GM12878 (cell line): ENCODE results near the gene RRP1B. TPM values are rescaled to one million over a fixed set of nuclear protein-coding genes. Genes with fewer than 3 reads are reported as not detected.

ENCODE experiments used
- ATAC-seq: fragments of 200-7000 bp; cut with Tn5 transposase; 3 replicates; pipeline ENCODE4 v1.9.1; 2020; ENCODE audit warnings: mild to moderate bottlenecking, moderate library complexity
- BruUV-seq: library from RNA; stranded (reverse); fragments of 400-500 nt; replicated peaks from 2 replicates; lab custom pipeline; 2021; lab: Mats Ljungman, UMichigan
- CTCF ChIA-PET: fragments of 300-600 bp; sonication (Branson Sonifier 250); formaldehyde crosslinking; extraction: SDS; loops from one replicate; lab custom pipeline; 2021; ENCODE audit warnings: inconsistent platforms; lab: Yijun Ruan, JAX
- POLR2A ChIA-PET: fragments of 350-600 bp; formaldehyde crosslinking; extraction: SDS; loops from one replicate; lab custom pipeline; 2021; ENCODE audit warnings: inconsistent platforms; lab: Charles Lee
- RAD21 ChIA-PET: fragments of 300-600 bp; sonication (Branson Sonifier 250); formaldehyde crosslinking; loops from one replicate; lab custom pipeline; 2023; ENCODE audit warnings: antibody characterized with exemption; ENCODE audit not compliant: unreplicated experiment; lab: Charles Lee
- SMC1A ChIA-PET: fragments of 300-600 bp; sonication (Branson Sonifier 250); formaldehyde crosslinking; loops from one replicate; lab custom pipeline; 2023; ENCODE audit not compliant: unreplicated experiment, uncharacterized antibody; lab: Charles Lee
- DNase-seq: peaks from one replicate; pipeline ENCODE4 v3.0.0-alpha.2; 2011; ENCODE audit warnings: low read depth, low spot score
- FAIRE-seq: peaks from 3 replicates; lab custom pipeline; 2011; peaks lifted over from hg19 to GRCh38; lab: Jason Lieb, UNC
- H2AFZ ChIP-seq: 2 replicates; pipeline ENCODE4 v1.6.0; 2011; ENCODE audit warnings: low read depth, low read length, control low read depth; ENCODE audit not compliant: control insufficient read depth
- H3K27ac ChIP-seq: 2 replicates; pipeline ENCODE4 v1.5.1; 2011; ENCODE audit warnings: control low read depth; ENCODE audit not compliant: control insufficient read depth, insufficient read depth
- H3K27me3 ChIP-seq, 2 experiments: replicated peaks in 1 of 2; 2 replicates each; pipeline versions ENCODE4 v1.6.0 to v1.6.1; 2011; ENCODE audit warnings: low read length in 1 of 2; ENCODE audit not compliant: control insufficient read depth in 2 of 2, insufficient read depth in 2 of 2
- H3K36me3 ChIP-seq, 2 experiments: 2 replicates each; pipeline ENCODE4 v1.5.1; 2011; ENCODE audit warnings: low read length in 1 of 2; ENCODE audit not compliant: control insufficient read depth in 2 of 2, insufficient read depth in 2 of 2
- H3K4me1 ChIP-seq: 2 replicates; pipeline ENCODE4 v1.6.1; 2011; ENCODE audit warnings: mild to moderate bottlenecking, low read length, moderate library complexity, mixed read lengths; ENCODE audit not compliant: control insufficient read depth, insufficient read depth
- H3K4me2 ChIP-seq: 2 replicates; pipeline ENCODE4 v1.6.0; 2011; ENCODE audit warnings: control low read depth; ENCODE audit not compliant: control insufficient read depth, insufficient read depth
- H3K4me3 ChIP-seq: fragments of 200-600 bp; sonication (generic); 2 replicates; pipeline ENCODE4 v1.5.1; 2016
- H3K79me2 ChIP-seq: 2 replicates; pipeline ENCODE4 v1.6.0; 2011; ENCODE audit warnings: low read length; ENCODE audit not compliant: control insufficient read depth, insufficient read depth
- H3K9ac ChIP-seq: 2 replicates; pipeline ENCODE4 v1.8.0; 2011; ENCODE audit warnings: low read length, control low read depth, mixed read lengths; ENCODE audit not compliant: control insufficient read depth, insufficient read depth
- H3K9me3 ChIP-seq: replicated peaks from 3 replicates; pipeline ENCODE4 v1.5.1; 2011; ENCODE audit warnings: mild to moderate bottlenecking, low read length; ENCODE audit not compliant: control insufficient read depth, insufficient read depth
- H4K20me1 ChIP-seq: 2 replicates; pipeline ENCODE4 v1.6.0; 2011; ENCODE audit not compliant: control insufficient read depth, insufficient read depth
- NFYA ChIP-seq: IDR thresholded peaks from 2 replicates; pipeline ENCODE4 v1.6.1; 2011; ENCODE audit warnings: low read depth, mild to moderate bottlenecking, low read length, improper control_type of control experiment, borderline replicate concordance
- SIX5 ChIP-seq: IDR thresholded peaks from 2 replicates; pipeline ENCODE4 v1.6.1; 2011; ENCODE audit warnings: mild to moderate bottlenecking, low read depth, low read length, moderate library complexity; ENCODE audit not compliant: severe bottlenecking
- STAT1 ChIP-seq: fragments of 450-650 bp; conservative IDR thresholded peaks from 2 replicates; pipeline ENCODE4 v1.6.1; 2014; ENCODE audit warnings: antibody characterized with exemption, mild to moderate bottlenecking
- WGBS: methylation state at CpG from one replicate; pipeline ENCODE4 v1.1.6; 2016; ENCODE audit warnings: low lambda C conversion rate; ENCODE audit not compliant: insufficient replicate concordance, insufficient coverage; ENCODE audit errors: missing lambda C conversion rate; 5-methylcytosine and 5-hydroxymethylcytosine counted together
- in situ Hi-C: fragments of 300-500 bp; cut with MboI; formaldehyde crosslinking; loops from 9 replicates; pipeline ENCODE4 v1.14.3; 2018; ENCODE audit warnings: mixed read lengths
- intact Hi-C: fragments of 100-400 bp; cut with micrococcal nuclease; formaldehyde crosslinking; loops from one replicate; pipeline ENCODE4 v1.14.2; 2022; ENCODE audit not compliant: unreplicated experiment
- polyA plus RNA-seq, 11 experiments: library from polyadenylated mRNA; depleted of rRNA in 4 of 11; unstranded in 6 of 11; stranded (reverse) in 5 of 11; fragments of >200 nt; fragmentation: Nextera tagmentation in 4 of 11; fragmentation: Illumina TruSeq in 1 of 11; extraction: Ambion mirVana in 4 of 11; extraction: Trizol in 1 of 11; gene quantifications; 1 replicate in 1 of 11; 2 replicates in 10 of 11; pipeline versions ENCODE4 v1.2.1 to v1.2.3, GENCODE V29; 2011 to 2016; ENCODE audit warnings: inconsistent platforms in 2 of 11, missing spikeins in 2 of 11, low read depth in 1 of 11
- total RNA-seq, 4 experiments: library from RNA; depleted of rRNA in 3 of 4; stranded (reverse); fragments of >200 nt in 3 of 4; fragmentation: Illumina TruSeq in 1 of 4; extraction: Trizol in 1 of 4; gene quantifications; 2 replicates each; pipeline versions ENCODE4 v1.2.1 to v1.2.3, GENCODE V29; 2013 to 2021
- TF ChIP-seq, protein P1 (sequence below): fragments of 450-650 bp; IDR thresholded peaks from 2 replicates; pipeline ENCODE4 v1.6.1; 2016; ENCODE audit warnings: mild to moderate bottlenecking
- TF ChIP-seq, protein P2 (sequence below): IDR thresholded peaks from 2 replicates; pipeline ENCODE4 v1.6.1; 2011; ENCODE audit warnings: low read depth, low read length, improper control_type of control experiment, borderline replicate concordance
- TF ChIP-seq, protein P3 (sequence below): fragments of 450-650 bp; IDR thresholded peaks from 2 replicates; pipeline ENCODE4 v1.6.1; 2017; ENCODE audit warnings: mild to moderate bottlenecking, low read depth, inconsistent platforms; ENCODE audit not compliant: poor library complexity, severe bottlenecking

The RRP1B gene
- total and polyA plus RNA-seq, 10 of the 15 experiments (the other 5 are each of a cell fraction or from before 2014, with no cell fraction given), result 8.1 to 57.4 (median 38.1) TPM

DNA sequence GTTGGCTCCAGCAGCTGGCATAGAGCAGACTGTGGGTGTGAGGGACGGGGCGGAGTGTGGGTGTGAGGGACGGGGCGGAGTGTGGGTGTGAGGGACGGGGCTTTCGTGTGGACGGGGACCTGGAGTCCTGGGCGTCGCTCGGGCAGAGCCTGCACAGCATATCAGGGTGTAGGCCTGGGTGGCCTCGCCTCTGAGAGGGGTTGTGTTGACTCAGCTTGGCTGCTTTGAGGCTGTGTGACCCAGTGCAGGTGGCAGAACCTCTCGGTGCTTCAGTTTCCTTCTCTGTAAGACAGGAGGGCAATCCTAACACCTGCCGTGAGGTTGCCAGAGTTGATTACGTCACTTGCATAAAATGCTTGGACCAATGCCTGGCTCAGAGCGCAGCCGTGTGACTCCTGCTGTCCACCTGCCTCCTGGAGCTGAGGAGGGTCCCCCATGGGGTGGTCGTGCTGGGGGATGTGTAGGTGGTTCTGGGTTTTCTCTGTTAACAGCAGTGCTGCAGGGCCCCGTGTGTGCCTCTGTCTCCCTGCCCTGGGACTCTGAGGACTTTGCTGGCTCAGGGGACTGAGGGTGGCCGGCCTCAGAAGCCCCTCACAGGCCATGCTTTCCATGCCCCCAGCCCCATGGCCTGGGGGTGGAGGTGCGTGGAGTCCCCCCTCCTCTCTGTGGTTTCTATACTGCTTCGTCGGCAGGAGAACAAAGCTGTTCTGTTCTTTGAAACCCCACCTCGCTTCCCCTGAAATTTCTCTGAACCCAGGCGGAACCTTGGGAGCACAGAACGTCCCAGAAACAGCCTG is 75.0 kb downstream of the RRP1B start:
- intact Hi-C loops (no loop called here), in situ Hi-C loops (no loop called here)
- no TSS peak for BruUV-seq
- POLR2A ChIA-PET, result no interaction called here
- 59% methylated on average over 20 of the region's 25 CpGs for WGBS
- H3K36me3 ChIP-seq, result peaks cover 9 to 17% of the 10 kb centered on the region in 2 experiments; a peak in 3 of 4 replicates
- no peak overlapping the region for H2AFZ ChIP-seq
- RAD21 ChIA-PET, result no interaction called here
- H3K27ac ChIP-seq, result no peak overlapping the region
- H3K79me2 ChIP-seq, result peaks cover 9% of the 10 kb centered on the region
- SMC1A ChIA-PET, result no interaction called here
- H3K27me3 ChIP-seq, result no peaks in the 10 kb centered on the region
- no peak for DNase-seq
- no peak overlapping the region for H3K4me2 ChIP-seq
- peaks cover 2% of the 10 kb centered on the region; the same call in 1 of the 2 replicates for H3K4me1 ChIP-seq
- H3K9ac ChIP-seq, result no peak overlapping the region
- TF ChIP-seq, protein P1, sequence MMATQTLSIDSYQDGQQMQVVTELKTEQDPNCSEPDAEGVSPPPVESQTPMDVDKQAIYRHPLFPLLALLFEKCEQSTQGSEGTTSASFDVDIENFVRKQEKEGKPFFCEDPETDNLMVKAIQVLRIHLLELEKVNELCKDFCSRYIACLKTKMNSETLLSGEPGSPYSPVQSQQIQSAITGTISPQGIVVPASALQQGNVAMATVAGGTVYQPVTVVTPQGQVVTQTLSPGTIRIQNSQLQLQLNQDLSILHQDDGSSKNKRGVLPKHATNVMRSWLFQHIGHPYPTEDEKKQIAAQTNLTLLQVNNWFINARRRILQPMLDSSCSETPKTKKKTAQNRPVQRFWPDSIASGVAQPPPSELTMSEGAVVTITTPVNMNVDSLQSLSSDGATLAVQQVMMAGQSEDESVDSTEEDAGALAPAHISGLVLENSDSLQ, result no peak
- TF ChIP-seq, protein P2, sequence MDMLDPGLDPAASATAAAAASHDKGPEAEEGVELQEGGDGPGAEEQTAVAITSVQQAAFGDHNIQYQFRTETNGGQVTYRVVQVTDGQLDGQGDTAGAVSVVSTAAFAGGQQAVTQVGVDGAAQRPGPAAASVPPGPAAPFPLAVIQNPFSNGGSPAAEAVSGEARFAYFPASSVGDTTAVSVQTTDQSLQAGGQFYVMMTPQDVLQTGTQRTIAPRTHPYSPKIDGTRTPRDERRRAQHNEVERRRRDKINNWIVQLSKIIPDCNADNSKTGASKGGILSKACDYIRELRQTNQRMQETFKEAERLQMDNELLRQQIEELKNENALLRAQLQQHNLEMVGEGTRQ, result no peak
- TF ChIP-seq STAT1 (no peak), NFYA (no peak), SIX5 (no peak)
- TF ChIP-seq, protein P3, sequence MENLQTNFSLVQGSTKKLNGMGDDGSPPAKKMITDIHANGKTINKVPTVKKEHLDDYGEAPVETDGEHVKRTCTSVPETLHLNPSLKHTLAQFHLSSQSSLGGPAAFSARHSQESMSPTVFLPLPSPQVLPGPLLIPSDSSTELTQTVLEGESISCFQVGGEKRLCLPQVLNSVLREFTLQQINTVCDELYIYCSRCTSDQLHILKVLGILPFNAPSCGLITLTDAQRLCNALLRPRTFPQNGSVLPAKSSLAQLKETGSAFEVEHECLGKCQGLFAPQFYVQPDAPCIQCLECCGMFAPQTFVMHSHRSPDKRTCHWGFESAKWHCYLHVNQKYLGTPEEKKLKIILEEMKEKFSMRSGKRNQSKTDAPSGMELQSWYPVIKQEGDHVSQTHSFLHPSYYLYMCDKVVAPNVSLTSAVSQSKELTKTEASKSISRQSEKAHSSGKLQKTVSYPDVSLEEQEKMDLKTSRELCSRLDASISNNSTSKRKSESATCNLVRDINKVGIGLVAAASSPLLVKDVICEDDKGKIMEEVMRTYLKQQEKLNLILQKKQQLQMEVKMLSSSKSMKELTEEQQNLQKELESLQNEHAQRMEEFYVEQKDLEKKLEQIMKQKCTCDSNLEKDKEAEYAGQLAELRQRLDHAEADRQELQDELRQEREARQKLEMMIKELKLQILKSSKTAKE, result no peak
- H3K9me3 ChIP-seq, result no peaks in the 10 kb centered on the region
- no peaks in the 10 kb centered on the region; the same call in 1 of the 2 replicates for H4K20me1 ChIP-seq
- H3K4me3 ChIP-seq, result no peak overlapping the region
- CTCF ChIA-PET, result no interaction called here
- ATAC-seq, result peak; percentile 18; the same call in 2 of the 3 replicates
- no peak for FAIRE-seq
